OCI-LY7 (cell line): ENCODE data around the gene YPEL3. TPM values are rescaled to one million over a fixed set of nuclear protein-coding genes. Genes with fewer than 3 reads are reported as not detected.

Experiments used
- BruUV-seq: library from RNA; stranded (reverse); fragments of 400-500 nt; replicated peaks from 2 replicates; lab custom pipeline; 2021; lab: Mats Ljungman, UMichigan
- CTCF ChIA-PET: fragments of 300-600 bp; sonication (Branson Sonifier 250); formaldehyde crosslinking; loops from one replicate; lab custom pipeline; 2022; ENCODE audit warnings: antibody characterized with exemption; ENCODE audit not compliant: unreplicated experiment; lab: Charles Lee
- POLR2A ChIA-PET: fragments of 300-600 bp; sonication (Branson Sonifier 250); formaldehyde crosslinking; loops from one replicate; lab custom pipeline; 2022; ENCODE audit warnings: antibody characterized with exemption; lab: Charles Lee
- DNase-seq: peaks from one replicate; pipeline ENCODE4 v3.0.0-alpha.2; 2015; ENCODE audit warnings: low spot score
- H2AFZ ChIP-seq: fragments of 200-600 bp; sonication (generic), shearing (Covaris generic); 2 replicates; pipeline ENCODE4 v1.6.1; 2014; ENCODE audit warnings: mild to moderate bottlenecking, antibody characterized with exemption, low read length, moderate library complexity
- H3K27ac ChIP-seq: fragments of 200-600 bp; sonication (generic); 2 replicates; pipeline ENCODE4 v1.5.1; 2014; ENCODE audit warnings: mixed run types, low read depth, mild to moderate bottlenecking, moderate library complexity, low read length, inconsistent platforms; ENCODE audit not compliant: poor library complexity, severe bottlenecking
- H3K36me3 ChIP-seq: fragments of 200-600 bp; sonication (generic); 2 replicates; pipeline ENCODE4 v1.6.1; 2014; ENCODE audit warnings: mild to moderate bottlenecking, antibody characterized with exemption, low read length, moderate library complexity, mixed read lengths; ENCODE audit not compliant: insufficient read depth
- H3K4me1 ChIP-seq: fragments of 200-600 bp; sonication (generic); 2 replicates; pipeline ENCODE4 v1.5.1; 2014; ENCODE audit warnings: mild to moderate bottlenecking, low read length; ENCODE audit not compliant: insufficient read depth, poor library complexity, severe bottlenecking
- H3K4me2 ChIP-seq: fragments of 200-600 bp; sonication (generic); 2 replicates; pipeline ENCODE4 v1.6.1; 2014; ENCODE audit warnings: mild to moderate bottlenecking, low read length
- H3K4me3 ChIP-seq: fragments of 200-600 bp; sonication (generic); 2 replicates; pipeline ENCODE4 v1.5.1; 2014; ENCODE audit warnings: mild to moderate bottlenecking, low read depth, low read length; ENCODE audit not compliant: poor library complexity, severe bottlenecking
- H3K79me2 ChIP-seq: fragments of 200-600 bp; sonication (generic); 2 replicates; pipeline ENCODE4 v1.6.1; 2016; ENCODE audit warnings: low read depth, mild to moderate bottlenecking, low read length, moderate library complexity, mixed read lengths; ENCODE audit not compliant: insufficient read depth
- H3K9me2 ChIP-seq: fragments of 200-600 bp; sonication (generic); 2 replicates; pipeline ENCODE4 v1.6.1; 2016; ENCODE audit warnings: mild to moderate bottlenecking, low read length, mixed read lengths; ENCODE audit not compliant: insufficient read depth
- H3K9me3 ChIP-seq: fragments of 200-600 bp; sonication (generic); 2 replicates; pipeline ENCODE4 v1.6.1; 2014; ENCODE audit warnings: mild to moderate bottlenecking, mixed run types, low read length, mixed read lengths
- H4K20me1 ChIP-seq: fragments of 200-600 bp; sonication (generic); 2 replicates; pipeline ENCODE4 v1.6.1; 2014; ENCODE audit warnings: mild to moderate bottlenecking, antibody characterized with exemption, low read length, moderate library complexity, mixed read lengths; ENCODE audit not compliant: insufficient read depth
- CTCF ChIP-seq: fragments of 200-600 bp; sonication (generic); conservative IDR thresholded peaks from 2 replicates; pipeline ENCODE4 v1.5.1; 2014; ENCODE audit warnings: mild to moderate bottlenecking, antibody characterized with exemption, low read length, moderate library complexity, mixed read lengths
- EZH2phosphoT487 ChIP-seq: fragments of 200-600 bp; sonication (generic); IDR thresholded peaks from 2 replicates; pipeline ENCODE4 v1.6.1; 2018; ENCODE audit warnings: low read depth, borderline replicate concordance, mild to moderate bottlenecking, mixed run types, antibody characterized with exemption, low read length, moderate library complexity, mixed read lengths
- intact Hi-C: fragments of 100-400 bp; cut with micrococcal nuclease; formaldehyde crosslinking; loops from one replicate; pipeline ENCODE4 v1.10.0; 2022; ENCODE audit not compliant: unreplicated experiment
- total RNA-seq, 2 experiments: library from RNA; depleted of rRNA in 1 of 2; stranded (reverse); fragments of >200 nt in 1 of 2; shearing (Covaris generic) in 1 of 2; gene quantifications; 2 replicates each; pipeline ENCODE4 v1.2.3, GENCODE V29; 2014 to 2022

Gene YPEL3
- total RNA-seq, 2 experiments from 2014 or later: 17.5 to 34.5 TPM

DNA sequence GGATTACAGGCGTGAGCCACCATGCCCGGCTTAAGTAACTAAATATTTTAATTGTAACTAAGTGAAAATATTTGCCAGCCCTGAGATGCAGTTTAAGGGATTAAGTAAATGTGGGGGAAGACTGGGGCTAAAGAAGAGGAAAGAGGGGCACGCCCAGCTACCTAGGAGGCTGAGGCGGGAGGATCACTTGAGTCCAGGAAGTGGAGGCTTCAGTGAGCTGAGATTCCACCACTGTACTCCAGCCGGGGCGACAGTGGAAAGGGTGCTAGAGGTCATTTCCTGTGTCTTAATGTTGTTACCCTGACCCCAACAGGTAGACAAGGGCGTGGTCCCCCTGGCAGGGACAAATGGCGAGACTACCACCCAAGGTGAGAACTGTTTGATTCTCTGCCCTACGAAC is 27.7 kb downstream of the YPEL3 start:
- peaks cover 77% of the 10 kb centered on the region for H3K36me3 ChIP-seq
- no peaks in the 10 kb centered on the region for H3K9me3 ChIP-seq
- H3K4me2 ChIP-seq: no peak overlapping the region; the same call in 1 of the 2 replicates
- no peak for DNase-seq
- no peak overlapping the region for H3K4me3 ChIP-seq
- no TSS peak for BruUV-seq
- no peak overlapping the region for H3K27ac ChIP-seq
- peaks cover 44% of the 10 kb centered on the region for H3K79me2 ChIP-seq
- ChIA-PET POLR2A (interaction anchor here (0.6 to 0.7 kb wide), 2 partner anchors 111 to 366 kb away, joined by 4 to 5 read pairs; no protein-coding TSS in a partner anchor), CTCF (no interaction called here)
- no peak for TF ChIP-seq EZH2phosphoT487
- TF ChIP-seq CTCF: no peak
- no peak overlapping the region for H2AFZ ChIP-seq
- H3K4me1 ChIP-seq: peaks cover 36% of the 10 kb centered on the region
- intact Hi-C loops: loop anchor here (10.0 kb wide), 1 partner anchor 286 kb away; the partner anchor contains the start of gene CD2BP2
- peaks cover 14% of the 10 kb centered on the region for H4K20me1 ChIP-seq
- no peaks in the 10 kb centered on the region for H3K9me2 ChIP-seq

- intact Hi-C loops: loop anchor here (10.0 kb wide), 1 partner anchor 287 kb away; the partner anchor contains the start of gene CD2BP2
- DNase-seq: no peak
- TF ChIP-seq EZH2phosphoT487 (no peak), CTCF (no peak)
- Histone ChIP-seq H2AFZ (no peak overlapping the region), H3K4me1 (peaks cover 39% of the 10 kb centered on the region), H4K20me1 (peaks cover 14% of the 10 kb centered on the region), H3K4me3 (peak overlapping the region; percentile 99), H3K27ac (no peak overlapping the region), H3K36me3 (peaks cover 69% of the 10 kb centered on the region), H3K9me3 (no peaks in the 10 kb centered on the region), H3K79me2 (peaks cover 44% of the 10 kb centered on the region), H3K4me2 (peak overlapping the region; percentile 94), H3K9me2 (no peaks in the 10 kb centered on the region)
- ChIA-PET POLR2A (interaction anchor here (1.5 kb wide), 1 partner anchor 25 kb away, joined by 4 read pairs; no protein-coding TSS in a partner anchor), CTCF (no interaction called here)
- BruUV-seq: no TSS peak
Measured at GRCh38 chr16:30067584-30067916, 28.5 kb downstream of the YPEL3 start.

- DNase-seq: no peak
- peaks cover 64% of the 10 kb centered on the region for H3K36me3 ChIP-seq
- intact Hi-C loops: loop anchor here (10.0 kb wide), 1 partner anchor 288 kb away; the partner anchor contains the start of gene CD2BP2
- H3K4me2 ChIP-seq: peak overlapping the region; percentile 94
- H4K20me1 ChIP-seq: peaks cover 14% of the 10 kb centered on the region
- peaks cover 39% of the 10 kb centered on the region for H3K4me1 ChIP-seq
- H2AFZ ChIP-seq: no peak overlapping the region
- H3K27ac ChIP-seq: peak overlapping the region; percentile 86
- POLR2A ChIA-PET: interaction anchor here (0.6 to 1.5 kb wide), 3 partner anchors 9 to 205 kb away, joined by 3 to 4 read pairs (median 3); no protein-coding TSS in a partner anchor
- H3K9me3 ChIP-seq: no peaks in the 10 kb centered on the region
- no peaks in the 10 kb centered on the region for H3K9me2 ChIP-seq
- no TSS peak for BruUV-seq
- TF ChIP-seq EZH2phosphoT487: no peak
- no peak for TF ChIP-seq CTCF
- H3K4me3 ChIP-seq: peak overlapping the region; percentile 99
- CTCF ChIA-PET: no interaction called here
- H3K79me2 ChIP-seq: peaks cover 44% of the 10 kb centered on the region
Measured at GRCh38 chr16:30066761-30067583, 29.0 kb downstream of the YPEL3 start.
